HepG2 (cell line): ENCODE measurements around the gene MED13L. TPM values are rescaled to one million over a fixed set of nuclear protein-coding genes. Genes with fewer than 3 reads are reported as not detected.

Source experiments
- ATAC-seq: fragments of 200-7000 bp; cut with Tn5 transposase; 3 replicates; pipeline ENCODE4 v1.9.1; 2020; ENCODE audit warnings: mild to moderate bottlenecking, moderate library complexity
- BruUV-seq: library from RNA; stranded (reverse); fragments of 400-500 nt; replicated peaks from 2 replicates; lab custom pipeline; 2021; lab: Mats Ljungman, UMichigan
- CTCF ChIA-PET: fragments of 300-600 bp; formaldehyde crosslinking; extraction: SDS; loops from one replicate; lab custom pipeline; 2021; ENCODE audit warnings: low total read pairs, inconsistent platforms, low intra/inter-chr PET ratio; lab: Yijun Ruan, JAX
- POLR2A ChIA-PET: fragments of 350-600 bp; sonication (Branson Sonifier 250); formaldehyde crosslinking; loops from one replicate; lab custom pipeline; 2020; ENCODE audit warnings: antibody characterized with exemption, inconsistent platforms; lab: Yijun Ruan, JAX
- DNase-seq: peaks from one replicate; pipeline ENCODE4 v3.0.0-alpha.2; 2015; ENCODE audit warnings: low spot score
- FAIRE-seq: peaks from 3 replicates; lab custom pipeline; 2011; peaks lifted over from hg19 to GRCh38; lab: Jason Lieb, UNC
- H2AFZ ChIP-seq: one replicate; pipeline ENCODE4 v1.6.1; 2011; ENCODE audit warnings: low read length, inconsistent platforms
- H3K27ac ChIP-seq: fragments of 300-600 bp; 3 replicates; pipeline ENCODE4 v1.8.0; 2011; ENCODE audit warnings: mixed run types, mild to moderate bottlenecking, mixed read lengths, low read length, inconsistent platforms; ENCODE audit not compliant: insufficient read depth; ENCODE audit errors: extremely low read length
- H3K27me3 ChIP-seq, 2 experiments: fragments of 200-600 bp in 1 of 2; 2 replicates in 1 of 2; 3 replicates in 1 of 2; pipeline versions ENCODE4 v1.6.0 to v1.8.0; 2011; ENCODE audit warnings: low read length in 2 of 2, mild to moderate bottlenecking in 2 of 2, moderate library complexity in 2 of 2, inconsistent platforms in 1 of 2; ENCODE audit not compliant: insufficient read depth in 2 of 2, control insufficient read depth in 1 of 2
- H3K36me3 ChIP-seq, 2 experiments: fragments of 200-600 bp in 1 of 2; replicated peaks in 1 of 2; 2 replicates in 1 of 2; 3 replicates in 1 of 2; pipeline versions ENCODE4 v1.5.1 to v1.8.0; 2011; ENCODE audit warnings: low read length in 2 of 2, inconsistent platforms in 1 of 2; ENCODE audit not compliant: insufficient read depth in 2 of 2, control insufficient read depth in 1 of 2
- H3K4me1 ChIP-seq: 2 replicates; pipeline ENCODE4 v1.5.1; 2012; ENCODE audit warnings: low read length, inconsistent platforms; ENCODE audit not compliant: insufficient read depth
- H3K4me2 ChIP-seq: 2 replicates; pipeline ENCODE4 v1.6.0; 2011; ENCODE audit warnings: low read depth, low read length, inconsistent platforms
- H3K4me3 ChIP-seq, 3 experiments: fragments of 200-600 bp in 1 of 3; sonication (generic), shearing (Covaris generic) in 1 of 3; replicated peaks in 1 of 3; 2 replicates each; pipeline ENCODE4 v1.5.1; 2011 to 2016; ENCODE audit warnings: low read length in 3 of 3, inconsistent platforms in 2 of 3, low read depth in 2 of 3, mild to moderate bottlenecking in 2 of 3, control low read depth in 1 of 3, mixed read lengths in 1 of 3; ENCODE audit not compliant: insufficient read depth in 1 of 3
- H3K79me2 ChIP-seq: one replicate; pipeline ENCODE4 v1.6.1; 2011; ENCODE audit warnings: low read length, inconsistent platforms; ENCODE audit not compliant: insufficient read depth
- H3K9ac ChIP-seq: 2 replicates; pipeline ENCODE4 v1.6.0; 2011; ENCODE audit warnings: mild to moderate bottlenecking, low read depth, low read length, inconsistent platforms; ENCODE audit not compliant: insufficient read depth
- H3K9me3 ChIP-seq: 2 replicates; pipeline ENCODE4 v1.5.1; 2012; ENCODE audit warnings: mild to moderate bottlenecking, low read length
- H4K20me1 ChIP-seq: 2 replicates; pipeline ENCODE4 v1.6.0; 2011; ENCODE audit warnings: inconsistent platforms, mild to moderate bottlenecking, low read length, moderate library complexity; ENCODE audit not compliant: insufficient read depth
- BRD4 ChIP-seq: sonication (generic); formaldehyde crosslinking; IDR thresholded peaks from 2 replicates; pipeline ENCODE4 v1.4.0; 2020; ENCODE audit warnings: missing genetic modification reagents
- DMTF1 ChIP-seq: sonication (generic); formaldehyde crosslinking; IDR thresholded peaks from 2 replicates; pipeline ENCODE4 v1.4.0; 2020; ENCODE audit warnings: mild to moderate bottlenecking, missing genetic modification reagents
- HOMEZ ChIP-seq: IDR thresholded peaks from 2 replicates; pipeline ENCODE4 v1.6.1; 2016; ENCODE audit warnings: low read depth
- MAZ ChIP-seq, 2 experiments: sonication (generic) in 1 of 2; formaldehyde crosslinking in 1 of 2; IDR thresholded peaks; 2 replicates each; pipeline versions ENCODE4 v1.5.0 to v1.6.1; 2012 to 2020; ENCODE audit warnings: low read depth in 2 of 2, mild to moderate bottlenecking in 2 of 2, borderline replicate concordance in 1 of 2, improper control_type of control experiment in 1 of 2, low read length in 1 of 2, missing genetic modification reagents in 1 of 2, moderate library complexity in 1 of 2
- NCOA1 ChIP-seq: sonication (generic); formaldehyde crosslinking; IDR thresholded peaks from 2 replicates; pipeline ENCODE4 v1.9.0; 2021; ENCODE audit warnings: missing genetic modification reagents
- PHB2 ChIP-seq: fragments of 450-650 bp; IDR thresholded peaks from 2 replicates; pipeline ENCODE4 v1.6.1; 2018; ENCODE audit not compliant: partially characterized antibody
- SYNCRIP ChIP-seq: fragments of 200-400 bp; formaldehyde crosslinking; IDR thresholded peaks from 2 replicates; pipeline ENCODE4 v1.6.1; 2018; ENCODE audit warnings: mild to moderate bottlenecking, low read depth, low read length; ENCODE audit not compliant: insufficient read depth
- ZNF20 ChIP-seq: sonication (generic); formaldehyde crosslinking; IDR thresholded peaks from 2 replicates; pipeline ENCODE4 v1.4.0; 2020; ENCODE audit warnings: mild to moderate bottlenecking, moderate library complexity, missing genetic modification reagents
- ZNF646 ChIP-seq: sonication (generic); formaldehyde crosslinking; IDR thresholded peaks from 2 replicates; pipeline ENCODE4 v1.9.0; 2021; ENCODE audit warnings: mild to moderate bottlenecking, missing genetic modification reagents
- ZNF83 ChIP-seq: sonication (generic); formaldehyde crosslinking; IDR thresholded peaks from 2 replicates; pipeline ENCODE4 v1.4.0; 2020; ENCODE audit warnings: missing genetic modification reagents, mild to moderate bottlenecking, borderline replicate concordance
- WGBS: methylation state at CpG from one replicate; pipeline ENCODE4 v1.1.6; 2017; ENCODE audit warnings: low lambda C conversion rate; 5-methylcytosine and 5-hydroxymethylcytosine counted together
- in situ Hi-C: cut with HindIII; loops from 2 replicates; pipeline ENCODE4 v1.10.0; 2017; ENCODE audit warnings: low pct_unique_long_range_greater_than_20kb; ENCODE audit not compliant: extremely low pct_ligation_motif_present
- intact Hi-C: fragments of 100-400 bp; cut with micrococcal nuclease; formaldehyde crosslinking; loops from one replicate; pipeline ENCODE4 v1.10.0; 2022; ENCODE audit not compliant: unreplicated experiment
- polyA plus RNA-seq, 8 experiments: library from polyadenylated mRNA; depleted of rRNA in 3 of 8; stranded (reverse) in 7 of 8; unstranded in 1 of 8; fragments of >200 nt; fragmentation: Illumina TruSeq in 4 of 8; extraction: Trizol in 4 of 8; gene quantifications; 2 replicates each; pipeline versions ENCODE4 v1.2.1 to v1.2.3, GENCODE V29; 2011 to 2016; ENCODE audit warnings: low read depth in 4 of 8, missing spikeins in 1 of 8, mixed read lengths in 1 of 8; ENCODE audit not compliant: insufficient read depth in 1 of 8
- total RNA-seq, 5 experiments: library from RNA; depleted of rRNA; stranded (reverse); fragments of >200 nt; fragmentation: Illumina TruSeq; extraction: Trizol; gene quantifications; 2 replicates each; pipeline ENCODE4 v1.2.3, GENCODE V29; 2016; ENCODE audit warnings: low read depth in 1 of 5

Gene MED13L
- total and polyA plus RNA-seq, 2 of the 13 experiments (the other 11 are each of a cell fraction or from before 2014, with no cell fraction given): 24.8 to 38.9 TPM

GRCh38 chr12:116122628-116123027 is 154.9 kb downstream of the MED13L start:
- no peak for FAIRE-seq
- Histone ChIP-seq H3K9ac (no peak overlapping the region), H3K4me1 (peaks cover 41% of the 10 kb centered on the region), H3K4me3 (no peak overlapping the region), H4K20me1 (0 out of 2 replicates have a peak, but pooled peaks cover 5% of the 10 kb centered on the region), H3K36me3 (no peaks in the 10 kb centered on the region; a peak in 1 of 5 replicates), H3K79me2 (peaks cover 38% of the 10 kb centered on the region), H3K27me3 (no peaks in the 10 kb centered on the region), H3K27ac (no peak overlapping the region), H3K9me3 (no peaks in the 10 kb centered on the region), H3K4me2 (no peak overlapping the region), H2AFZ (no peak overlapping the region)
- no peak for DNase-seq
- POLR2A ChIA-PET: interaction anchor here (1.4 kb wide), 1 partner anchor 11 kb away, joined by 4 read pairs; no protein-coding TSS in a partner anchor
- intact Hi-C loops (no loop called here), in situ Hi-C loops (no loop called here)
- CTCF ChIA-PET: no interaction called here
- ATAC-seq: no peak
- BruUV-seq: no TSS peak
- WGBS: 93% methylated on average over 3 of the region's 3 CpGs
- TF ChIP-seq BRD4 (CRISPR knock-in tag) (no peak), DMTF1 (no peak), ZNF20 (CRISPR knock-in tag) (no peak), ZNF83 (CRISPR knock-in tag) (no peak), HOMEZ (CRISPR knock-in tag) (no peak), NCOA1 (no peak), MAZ (IDR thresholded peaks at IDR 0.05; ENCODE audit: borderline replicate concordance, low read depth, low read length) (no peak), MAZ (CRISPR knock-in tag; IDR thresholded peaks at IDR 0.05; ENCODE audit: low read depth) (no peak), ZNF646 (CRISPR knock-in tag) (no peak), SYNCRIP (no peak), PHB2 (no peak)
